ENCODE data around the gene APOBEC3B.
"Not testable (repeated sequence)": the region's sequence is repeated elsewhere in the genome, so short reads cannot be mapped to it uniquely, and the experiment has no call there.

The APOBEC3B gene

DNA sequence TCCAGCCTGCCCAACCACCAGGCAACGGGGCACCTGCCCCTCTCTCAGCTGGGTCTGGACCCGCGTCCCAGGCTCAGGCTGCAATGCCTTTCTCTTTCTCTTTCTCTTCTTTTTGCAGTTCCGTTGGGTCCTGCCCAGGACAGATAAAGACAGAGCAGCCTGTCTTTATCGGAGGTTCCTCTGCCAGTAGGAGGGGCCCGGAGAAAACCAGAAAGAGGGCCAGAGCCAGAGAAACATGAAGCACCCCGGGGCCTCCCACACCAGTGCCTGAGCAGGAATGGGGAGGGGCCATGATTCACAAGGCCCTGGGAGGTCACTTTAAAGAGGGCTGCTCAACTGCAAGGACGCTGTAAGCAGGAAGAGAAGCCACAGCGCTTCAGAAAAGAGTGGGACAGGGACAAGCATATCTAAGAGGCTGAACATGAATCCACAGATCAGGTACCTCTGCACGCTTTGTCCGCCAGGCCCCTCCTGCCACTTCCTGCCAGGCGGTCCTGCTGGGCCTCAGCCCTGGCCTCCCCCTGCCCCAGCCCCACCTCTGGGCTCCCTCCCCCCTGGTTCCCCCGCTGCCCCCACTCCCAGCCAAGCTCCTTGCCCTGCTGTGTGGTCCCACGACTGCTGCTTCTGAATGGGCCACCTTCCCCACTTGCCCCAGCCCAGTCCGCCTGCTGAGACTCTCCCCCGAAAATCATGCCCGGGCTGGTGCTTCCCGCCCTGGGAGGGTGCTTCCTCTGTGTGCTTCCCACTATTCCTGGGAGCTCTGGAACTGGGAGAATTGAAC lies 32.0 kb downstream of the APOBEC3B start, which contains the start of gene APOBEC3C:
Gene APOBEC3C, plus strand, starts transcription at position 316 of the 781 bp plus-strand sequence. Its CDS starts 106 bp downstream, at position 422.
- TF ChIP-seq ZFX (IDR thresholded peaks at IDR 0.05; ENCODE audit: borderline replicate concordance): no peak
- TF ChIP-seq, protein P1, sequence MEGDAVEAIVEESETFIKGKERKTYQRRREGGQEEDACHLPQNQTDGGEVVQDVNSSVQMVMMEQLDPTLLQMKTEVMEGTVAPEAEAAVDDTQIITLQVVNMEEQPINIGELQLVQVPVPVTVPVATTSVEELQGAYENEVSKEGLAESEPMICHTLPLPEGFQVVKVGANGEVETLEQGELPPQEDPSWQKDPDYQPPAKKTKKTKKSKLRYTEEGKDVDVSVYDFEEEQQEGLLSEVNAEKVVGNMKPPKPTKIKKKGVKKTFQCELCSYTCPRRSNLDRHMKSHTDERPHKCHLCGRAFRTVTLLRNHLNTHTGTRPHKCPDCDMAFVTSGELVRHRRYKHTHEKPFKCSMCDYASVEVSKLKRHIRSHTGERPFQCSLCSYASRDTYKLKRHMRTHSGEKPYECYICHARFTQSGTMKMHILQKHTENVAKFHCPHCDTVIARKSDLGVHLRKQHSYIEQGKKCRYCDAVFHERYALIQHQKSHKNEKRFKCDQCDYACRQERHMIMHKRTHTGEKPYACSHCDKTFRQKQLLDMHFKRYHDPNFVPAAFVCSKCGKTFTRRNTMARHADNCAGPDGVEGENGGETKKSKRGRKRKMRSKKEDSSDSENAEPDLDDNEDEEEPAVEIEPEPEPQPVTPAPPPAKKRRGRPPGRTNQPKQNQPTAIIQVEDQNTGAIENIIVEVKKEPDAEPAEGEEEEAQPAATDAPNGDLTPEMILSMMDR (IDR thresholded peaks at IDR 0.05): no peak
- no peak within 1 kb of the TSS for H3K27ac ChIP-seq

GRCh38 chr22:39014723-39015121 lies 32.6 kb downstream of the APOBEC3B start:
- H3K27ac ChIP-seq: not testable (repeated sequence)

GRCh38 chr22:39016592-39016991 lies 34.4 kb downstream of the APOBEC3B start:
- H3K27ac ChIP-seq: no peak overlapping the region
- TF ChIP-seq, protein P1 (IDR thresholded peaks at IDR 0.05): no peak
- TF ChIP-seq ZFX (IDR thresholded peaks at IDR 0.05; ENCODE audit: borderline replicate concordance): no peak

- TF ChIP-seq ZFX (IDR thresholded peaks at IDR 0.05; ENCODE audit: borderline replicate concordance): no peak
- TF ChIP-seq, protein P1 (IDR thresholded peaks at IDR 0.05): no peak
- H3K27ac ChIP-seq: no peak overlapping the region
These were observed 35.6 kb downstream of the APOBEC3B start for GRCh38 chr22:39017596-39018365.

GRCh38 chr22:39020021-39020651 lies 38.0 kb downstream of the APOBEC3B start:
- H3K27ac ChIP-seq: peak overlapping the region; percentile 37; the same call in 1 of the 2 replicates

DNA sequence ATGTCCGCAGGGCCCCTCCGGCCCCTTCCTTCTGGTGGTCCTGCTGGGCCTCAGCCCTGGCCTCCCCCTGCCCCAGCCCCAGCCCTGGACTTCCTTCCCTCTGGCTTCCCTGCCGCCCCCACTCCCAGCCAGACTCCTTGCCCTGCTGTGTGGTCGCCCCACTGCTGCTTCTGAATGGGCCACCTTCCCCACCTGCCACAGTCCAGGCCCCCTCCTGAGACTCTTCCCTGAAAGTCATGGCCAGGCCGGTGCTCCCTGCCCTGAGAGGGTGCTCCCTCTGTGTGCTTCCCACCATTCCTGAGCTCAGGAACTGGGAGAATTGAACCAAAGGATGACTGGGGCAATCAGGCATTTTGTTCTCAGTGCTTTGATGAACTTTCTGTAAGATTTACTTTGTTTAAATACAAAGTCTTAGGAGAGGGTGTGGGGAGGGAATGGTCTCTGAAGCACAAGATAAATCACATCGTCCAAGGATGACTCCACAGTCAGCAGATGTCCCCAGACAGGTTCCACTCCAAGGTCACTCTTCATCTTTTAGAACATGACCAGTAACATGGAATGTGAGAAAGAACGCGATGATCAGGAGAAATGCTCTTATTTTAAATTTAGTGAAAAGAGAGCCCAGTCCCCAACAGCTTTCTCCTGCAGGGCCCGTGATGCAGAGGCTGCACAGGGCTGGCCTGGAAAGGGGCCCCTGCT lies 39.6 kb downstream of the APOBEC3B start:
- H3K27ac ChIP-seq: no peak overlapping the region
- no peak for TF ChIP-seq ZFX (IDR thresholded peaks at IDR 0.05; ENCODE audit: borderline replicate concordance)
- TF ChIP-seq, protein P1 (IDR thresholded peaks at IDR 0.05): no peak

DNA sequence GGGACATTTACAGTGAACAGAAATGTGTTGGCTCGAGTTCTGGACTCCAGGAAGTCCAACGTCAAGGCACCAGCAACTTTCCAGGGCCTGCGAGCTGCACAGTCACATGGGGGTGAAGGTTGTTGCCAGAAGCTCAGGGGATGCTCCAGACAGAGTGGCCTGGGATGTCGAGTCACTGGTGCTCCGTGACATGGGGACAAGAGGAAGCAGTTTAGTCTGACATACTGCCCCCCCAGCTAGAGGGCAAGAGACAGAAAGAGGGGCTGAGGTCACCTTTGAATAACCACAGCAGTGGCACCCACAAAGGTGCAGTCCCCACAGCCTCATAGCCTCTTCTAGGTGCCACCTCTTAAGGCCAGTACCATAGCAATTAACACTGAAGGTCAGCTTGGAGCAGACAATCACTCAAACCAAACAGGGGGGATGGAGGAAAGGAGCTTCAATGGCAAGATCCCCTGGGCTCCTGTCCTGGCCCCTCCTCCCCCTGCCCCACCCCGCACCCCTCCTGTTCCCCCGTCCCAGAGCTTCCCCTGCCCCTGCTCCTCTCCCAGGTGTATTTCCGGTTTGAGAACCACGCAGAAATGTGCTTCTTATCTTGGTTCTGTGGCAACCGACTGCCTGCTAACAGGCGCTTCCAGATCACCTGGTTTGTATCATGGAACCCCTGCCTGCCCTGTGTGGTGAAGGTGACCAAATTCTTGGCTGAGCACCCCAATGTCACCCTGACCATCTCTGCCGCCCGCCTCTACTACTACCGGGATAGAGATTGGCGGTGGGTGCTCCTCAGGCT lies 42.6 kb downstream of the APOBEC3B start:
- no peak overlapping the region for H3K27ac ChIP-seq
- no peak for TF ChIP-seq ZFX (IDR thresholded peaks at IDR 0.05; ENCODE audit: borderline replicate concordance)
- TF ChIP-seq, protein P1 (IDR thresholded peaks at IDR 0.05): no peak
